HCEC 1CT (cell line): ENCODE measurements around the gene RIPK3.
"Not testable (repeated sequence)": the region's sequence is repeated elsewhere in the genome, so short reads cannot be mapped to it uniquely, and the experiment has no call there.

Experiments
- DNase-seq: peaks from one replicate; pipeline ENCODE4 v3.0.0-alpha.2; 2017

The RIPK3 gene

DNA sequence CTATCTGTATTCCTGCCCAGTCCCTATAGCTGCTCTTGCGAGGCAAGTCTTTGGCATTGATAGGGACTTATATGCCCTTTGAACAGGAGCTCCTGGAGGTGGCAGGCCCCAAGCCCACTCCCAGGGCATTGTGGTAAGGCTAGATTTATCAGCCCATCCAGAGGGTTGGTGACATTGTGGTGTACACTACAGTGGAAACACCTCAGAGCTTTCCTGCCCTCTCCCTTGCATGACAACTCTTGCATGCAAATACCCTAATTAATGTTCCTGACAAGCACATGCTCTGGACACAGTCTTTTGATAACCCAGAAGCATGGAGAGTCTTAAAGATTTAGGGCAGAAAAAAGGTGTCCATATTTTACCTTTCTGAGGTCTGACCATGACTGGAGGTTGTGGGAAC lies 815 bp upstream of the RIPK3 start:
- DNase-seq: no peak

DNA sequence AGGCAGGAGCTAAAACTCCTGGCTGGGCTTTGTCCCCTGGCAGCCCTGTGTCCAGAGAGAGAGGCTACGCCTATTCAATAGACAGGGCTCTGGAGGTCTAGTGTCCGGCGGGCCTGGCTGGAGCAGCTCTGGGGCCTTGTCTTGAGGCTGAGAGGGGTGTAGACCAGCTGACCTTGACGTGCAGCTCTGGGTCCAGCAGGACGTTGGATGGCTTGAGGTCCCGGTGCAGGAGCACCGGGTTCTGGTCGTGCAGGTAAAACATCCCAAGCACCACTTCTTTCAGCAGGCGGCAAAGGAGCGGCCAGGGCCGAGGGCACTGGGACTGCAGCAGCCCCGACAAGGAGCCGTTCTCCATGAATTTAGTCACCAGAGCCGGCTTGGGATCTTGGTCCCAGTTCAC lies 948 bp downstream of the RIPK3 start:
- no peak for DNase-seq

DNA sequence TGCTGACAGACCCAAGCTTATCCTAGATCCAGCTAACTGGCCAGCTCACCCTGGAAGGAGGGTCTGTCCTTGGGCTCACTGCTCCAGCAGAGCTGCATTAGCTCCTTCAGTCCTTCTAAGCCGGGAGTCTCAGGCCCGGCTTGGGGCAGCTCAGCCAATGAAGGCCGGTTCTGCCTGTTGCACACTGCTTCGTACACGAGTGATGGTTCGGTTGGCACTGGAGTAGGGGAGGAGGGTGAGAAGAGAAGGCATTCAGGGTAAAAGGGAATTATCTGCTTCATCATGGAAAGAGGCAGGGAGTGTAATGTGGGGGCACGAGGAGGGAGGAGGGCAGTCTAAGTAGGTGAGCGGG lies 2.0 kb downstream of the RIPK3 start:
- no peak for DNase-seq

DNA sequence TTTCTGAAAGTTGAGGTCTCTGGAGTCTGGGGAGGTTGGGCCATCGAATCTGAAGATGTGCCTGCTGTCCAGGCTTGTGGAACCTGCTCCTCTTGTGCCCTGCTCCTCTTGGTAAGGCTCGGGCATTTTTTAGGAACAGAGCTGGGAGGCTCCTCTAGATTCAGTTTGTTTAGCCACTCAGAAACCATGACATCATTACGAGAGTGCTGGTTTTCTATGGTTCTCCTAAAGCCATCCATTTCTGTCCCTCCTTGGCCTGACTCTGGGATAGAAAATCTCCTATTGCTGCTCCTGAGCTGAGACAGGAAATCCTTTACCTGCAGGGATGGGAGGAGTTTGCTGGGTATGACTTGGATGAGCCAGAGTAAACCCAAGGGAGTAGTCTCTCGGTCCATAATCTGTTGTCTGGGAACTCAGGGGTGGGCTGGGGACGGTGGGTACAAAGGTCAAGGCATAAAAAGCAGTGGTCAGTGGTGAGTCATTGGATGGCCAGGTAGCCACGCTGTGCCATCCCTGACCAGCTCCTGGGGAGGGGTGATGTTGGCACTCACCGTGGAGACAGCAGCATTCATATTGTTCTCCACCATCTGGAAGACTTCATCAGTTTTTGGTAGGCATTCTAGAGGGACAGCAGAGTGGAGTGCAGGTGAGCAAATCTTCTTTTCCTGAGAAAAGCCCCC lies 2.5 kb downstream of the RIPK3 start:
- DNase-seq: no peak

DNA sequence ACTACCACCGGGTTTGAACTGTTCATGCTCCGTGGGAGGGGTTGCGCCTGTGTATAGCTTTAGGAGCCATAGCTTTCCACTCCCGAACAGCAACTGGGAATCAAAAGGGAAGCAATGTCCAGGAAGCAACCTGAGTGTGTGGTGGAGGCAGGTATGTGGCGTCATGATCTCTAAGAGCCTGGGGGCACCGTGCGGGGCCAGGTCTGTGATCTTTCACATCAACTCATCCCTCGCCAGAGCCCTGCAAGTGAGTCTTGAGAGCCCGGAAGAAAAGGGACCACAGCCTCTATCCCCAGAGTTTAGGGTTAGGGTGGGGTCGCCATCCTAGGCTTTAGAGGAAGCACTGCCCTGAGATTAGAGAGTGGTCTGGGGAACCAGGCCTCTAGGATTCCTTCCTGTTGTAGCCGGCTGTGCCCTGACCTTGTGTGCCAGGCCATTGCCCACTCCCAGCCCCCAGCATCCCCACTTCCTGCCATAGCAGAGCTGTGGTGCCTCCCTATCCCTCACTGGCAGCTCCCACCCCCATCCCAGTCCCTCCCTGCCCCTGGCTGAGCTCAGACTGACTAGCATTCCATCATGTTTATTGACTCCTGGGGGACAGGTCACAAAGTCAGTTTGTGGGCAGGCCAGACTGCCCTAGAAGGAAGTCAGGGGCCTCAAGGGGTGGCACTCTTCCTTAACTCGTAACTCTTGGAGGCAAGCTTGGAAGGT lies 4.2 kb downstream of the RIPK3 start:
- DNase-seq: no peak

DNA sequence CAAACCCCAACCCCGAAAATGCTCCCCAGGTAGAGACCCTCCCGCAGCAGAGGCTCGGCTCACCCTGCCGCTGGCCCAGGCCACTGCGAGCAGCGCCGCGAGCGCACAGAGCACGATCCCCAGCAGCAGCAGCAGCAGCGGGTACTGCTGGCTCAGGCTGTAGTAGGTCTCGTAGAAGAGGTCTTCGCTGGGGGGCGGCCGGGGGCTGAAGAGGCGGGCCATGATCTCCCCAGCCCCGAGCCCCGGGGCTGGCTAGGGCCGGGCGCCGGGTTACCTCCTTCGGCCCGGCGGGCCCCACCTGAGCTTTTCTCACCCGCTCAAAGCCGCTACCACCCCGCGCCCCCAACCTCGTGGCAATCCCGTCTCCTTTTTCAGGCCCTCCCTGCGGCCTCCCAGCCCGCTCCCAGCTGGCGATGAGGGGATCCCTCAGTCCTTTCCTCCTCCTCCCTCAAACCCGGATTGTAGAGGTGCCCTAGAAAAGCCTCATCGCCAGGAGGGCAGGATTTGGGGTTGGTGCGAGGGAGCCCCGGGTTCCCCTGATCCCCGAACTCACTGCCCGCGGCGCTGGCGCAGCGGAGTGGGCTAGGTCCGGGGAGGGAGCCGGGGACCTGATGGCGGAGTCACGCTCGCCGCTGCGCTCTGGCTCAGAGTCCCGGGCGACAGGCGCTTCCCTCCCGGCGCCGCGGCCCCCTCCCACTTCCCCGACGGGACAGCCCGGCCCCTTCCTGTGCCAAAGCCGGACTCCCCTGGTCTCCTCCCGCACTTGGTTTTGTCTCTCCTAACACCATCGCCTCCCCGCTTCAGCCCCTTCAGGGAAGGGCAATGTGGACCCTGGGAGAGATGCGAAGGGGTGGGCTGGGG lies 5.1 kb downstream of the RIPK3 start, which contains the start of gene ADCY4:
ADCY4 (minus strand) TSS at position 641 of the 861 bp plus-strand sequence; CDS start at position 222, 419 bp downstream.
- no peak for DNase-seq

DNA sequence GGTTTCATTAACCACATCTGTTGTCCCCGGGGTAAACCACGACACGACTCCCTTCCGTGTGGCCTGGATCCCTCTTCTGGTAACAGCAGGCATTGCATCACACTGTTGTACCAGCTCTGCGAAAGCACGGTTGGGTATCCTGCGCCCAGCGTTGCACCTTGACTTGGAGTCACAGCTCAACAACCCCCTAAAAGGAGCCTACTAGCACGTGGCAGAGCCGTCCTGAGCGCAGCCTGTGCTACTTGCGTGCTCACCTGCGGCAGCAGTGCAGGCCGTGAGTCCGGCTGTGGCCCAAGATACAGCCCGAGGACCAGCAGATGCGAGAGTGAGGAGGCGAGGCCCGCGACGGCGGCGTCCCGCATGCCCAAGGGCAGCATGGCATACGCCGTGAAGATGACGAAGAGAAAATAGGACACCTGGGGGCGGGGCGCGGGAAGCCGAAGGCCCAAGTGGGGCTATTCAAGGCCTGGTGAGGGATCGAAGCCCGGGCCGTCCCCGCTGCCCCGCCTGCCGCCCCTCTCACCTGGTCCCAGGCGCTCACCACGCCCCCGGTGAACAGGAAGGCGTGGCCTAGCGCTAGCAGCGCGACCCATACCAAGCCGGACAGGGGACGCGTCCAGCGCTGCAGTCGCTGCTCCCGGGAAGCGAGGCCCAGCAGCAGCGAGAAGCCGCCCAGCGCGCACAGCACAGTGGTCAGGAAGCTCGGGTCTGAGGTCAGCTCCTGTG lies 7.4 kb downstream of the RIPK3 start:
- DNase-seq: peak; percentile 42

DNA sequence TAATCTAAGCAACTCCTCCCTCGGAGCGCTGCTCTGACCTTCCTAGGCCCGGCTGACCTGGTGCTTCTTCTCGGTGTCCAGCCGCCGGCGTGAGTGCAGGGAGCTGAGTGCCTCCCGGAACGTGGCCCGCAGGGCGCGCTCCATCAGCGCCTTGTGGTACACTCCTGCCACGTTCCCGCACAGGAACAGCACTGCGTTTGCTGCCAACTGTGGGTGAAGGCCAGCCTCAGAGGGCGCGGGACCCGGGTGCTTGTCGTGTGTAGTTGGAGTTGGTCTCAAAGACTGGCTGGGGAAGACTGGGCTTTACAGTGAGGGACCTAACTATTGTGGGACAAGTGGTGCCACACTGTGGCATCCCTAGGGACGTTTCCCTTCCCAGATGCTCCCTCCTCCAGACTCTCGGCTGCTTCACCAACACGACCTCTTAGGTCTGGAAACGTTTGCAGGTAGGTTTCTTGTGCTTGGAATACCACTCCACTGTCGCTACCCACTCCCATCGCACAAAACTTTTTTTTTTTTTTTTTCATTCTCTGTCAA lies 8.0 kb downstream of the RIPK3 start:
- DNase-seq: no peak

DNA sequence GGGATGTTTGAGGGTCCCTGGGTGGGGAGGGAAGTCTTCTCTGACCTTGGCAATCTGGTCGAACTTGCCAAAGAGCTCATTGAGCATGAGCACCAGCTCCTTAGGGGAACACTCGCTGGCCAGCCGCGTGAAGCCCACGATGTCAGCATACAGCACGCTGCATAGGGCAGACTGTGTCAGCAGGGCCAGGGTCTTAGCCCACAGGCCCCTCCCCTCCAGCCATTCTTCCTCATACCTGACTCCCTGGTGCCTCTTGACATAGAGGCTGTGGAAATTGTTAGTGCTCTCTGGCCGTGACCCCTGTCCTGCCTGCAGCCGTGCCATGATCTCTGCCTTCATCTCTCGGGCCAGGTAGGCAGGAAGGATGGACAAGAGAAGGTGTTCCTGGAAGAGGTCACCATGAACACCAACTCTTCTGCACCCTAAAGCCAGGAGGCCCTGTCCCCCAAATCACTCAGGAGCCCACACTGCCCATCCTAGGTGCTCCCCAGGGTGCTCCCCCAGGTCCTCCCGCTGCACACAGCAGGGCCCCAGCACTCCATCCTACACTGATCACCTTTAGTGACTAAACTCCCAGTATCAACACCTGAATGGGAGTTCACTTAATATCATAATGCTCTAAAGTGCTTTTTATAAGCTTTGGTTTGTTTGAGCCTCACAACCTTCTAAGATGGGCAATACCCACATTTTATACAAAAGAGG lies 8.7 kb downstream of the RIPK3 start:
- DNase-seq: no peak

DNA sequence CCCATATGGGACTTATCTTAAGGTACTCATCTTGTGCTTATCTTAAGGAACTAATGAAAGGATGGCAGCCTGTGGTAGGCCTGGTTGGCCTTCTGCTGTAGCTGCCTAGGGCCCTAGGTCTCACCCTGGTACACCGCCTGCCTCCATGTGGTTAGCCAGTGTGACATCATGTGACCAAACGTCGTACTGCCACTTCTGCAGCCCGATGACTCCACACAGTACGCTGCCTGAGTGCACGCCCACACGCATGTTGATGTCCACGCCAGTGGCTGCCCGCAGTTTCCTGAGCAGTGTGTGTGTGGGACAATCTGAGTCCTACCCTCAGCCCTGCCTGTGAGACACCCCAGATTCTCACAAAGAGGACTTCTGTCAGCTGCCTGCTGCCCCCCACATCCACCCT lies 10.1 kb downstream of the RIPK3 start:
- no peak for DNase-seq

DNA sequence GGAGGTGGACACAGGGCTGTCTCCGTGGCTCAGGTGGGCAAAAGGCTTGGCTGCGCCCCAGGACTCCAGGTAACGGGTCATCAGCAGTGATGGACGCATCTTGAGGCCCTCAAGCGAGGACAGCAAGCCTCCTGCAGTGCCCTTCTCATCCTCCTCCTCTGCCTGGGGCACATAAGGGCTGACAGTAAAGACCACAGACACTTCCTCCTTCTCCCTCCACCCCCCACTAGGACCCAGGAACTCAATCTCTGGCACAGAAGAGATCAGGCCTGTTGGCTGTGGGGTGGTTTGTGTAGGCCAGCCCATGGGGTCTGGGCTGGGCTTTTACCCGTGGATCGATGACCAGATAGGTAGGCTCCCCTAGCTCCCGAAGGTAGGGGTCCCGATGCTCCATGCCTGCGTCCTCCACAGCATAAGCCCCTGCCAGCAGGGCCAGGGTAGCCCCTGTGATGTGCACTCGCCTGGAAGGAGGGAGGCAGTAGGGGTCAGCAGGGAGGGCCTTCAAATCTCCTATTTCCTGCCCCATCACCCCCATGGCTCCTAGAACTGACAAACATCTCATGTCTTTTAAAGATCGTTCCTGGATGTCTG lies 10.6 kb downstream of the RIPK3 start:
- no peak for DNase-seq

DNA sequence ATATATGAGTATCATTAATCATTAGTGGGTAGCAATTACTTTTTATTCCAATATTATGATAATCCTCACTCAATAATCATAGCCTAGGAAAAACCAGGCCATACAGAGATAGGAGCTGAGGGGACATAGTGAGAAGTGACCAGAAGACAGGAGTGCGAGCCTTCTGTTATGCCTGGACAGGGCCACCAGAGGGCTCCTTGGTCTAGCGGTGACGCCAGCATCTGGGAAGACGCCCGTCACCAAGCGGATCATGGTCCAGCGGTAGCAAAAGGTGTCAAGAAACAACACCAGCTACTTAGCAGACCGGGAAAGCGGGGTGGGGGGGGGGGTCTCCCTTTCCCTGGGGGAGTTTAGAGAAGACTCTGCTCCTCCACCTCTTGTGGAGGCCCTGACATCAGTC lies 11.9 kb downstream of the RIPK3 start:
- not testable (repeated sequence) for DNase-seq

DNA sequence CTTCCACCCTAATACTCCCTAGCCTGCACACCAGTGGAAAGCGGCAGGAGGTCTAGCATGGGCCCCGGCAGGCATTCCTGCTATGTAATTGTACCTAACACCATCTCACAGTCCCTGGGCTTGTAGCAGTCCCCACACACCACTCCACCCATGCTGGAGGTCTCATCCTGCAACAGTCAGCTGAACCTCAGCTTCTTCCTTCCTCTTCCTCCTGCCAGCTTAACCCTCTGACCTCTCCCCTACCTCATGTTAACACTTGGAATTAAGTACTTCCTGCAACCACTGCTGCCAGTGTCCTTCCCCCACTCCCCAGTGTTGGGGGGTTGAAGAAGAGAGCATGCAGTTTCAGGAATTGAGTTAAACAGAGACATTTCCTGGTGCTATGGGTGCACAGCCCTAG lies 12.5 kb downstream of the RIPK3 start:
- DNase-seq: no peak

DNA sequence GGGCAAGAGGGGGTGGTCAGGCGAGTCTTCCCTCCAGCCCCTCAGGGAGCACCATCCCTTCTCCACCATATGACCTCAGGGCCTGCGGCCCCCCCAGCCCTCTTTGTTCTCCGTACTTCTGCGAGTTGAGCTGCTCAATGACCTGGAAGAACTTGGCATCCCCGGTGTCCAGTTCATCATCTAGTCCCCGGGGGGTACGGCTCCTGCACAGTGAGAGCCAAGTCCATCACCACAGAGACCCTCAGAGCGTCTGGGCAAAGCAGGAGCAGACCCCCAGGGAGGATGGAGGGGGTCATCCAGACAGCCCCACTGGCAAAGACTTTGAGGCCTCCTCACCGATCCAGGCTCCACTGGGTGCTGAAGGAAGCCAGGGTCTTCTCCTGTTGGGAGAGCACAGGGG lies 13.8 kb downstream of the RIPK3 start:
- no peak for DNase-seq

DNA sequence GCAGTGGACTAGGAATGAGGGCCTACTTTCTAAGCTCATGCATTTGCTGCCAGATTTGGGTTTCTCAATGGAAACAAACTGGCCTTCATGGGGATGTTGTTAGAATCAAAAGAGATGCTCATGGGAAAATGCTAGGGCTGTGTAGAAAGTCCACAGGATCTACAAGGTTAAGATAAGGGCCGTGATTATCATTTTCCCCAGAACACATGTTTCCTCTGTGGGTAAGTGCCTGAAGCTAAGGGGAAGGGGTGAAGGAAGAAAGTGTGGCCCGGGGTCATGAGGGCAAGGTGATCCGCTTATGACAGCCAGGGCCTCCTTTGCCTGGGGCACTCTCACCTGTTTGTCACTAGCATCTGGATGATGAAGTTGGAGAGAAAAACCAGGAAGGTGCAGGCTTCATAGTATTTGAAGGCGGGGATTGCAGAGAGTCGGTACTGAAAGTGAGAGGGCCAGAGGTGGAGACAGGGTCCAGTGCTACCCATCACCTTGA lies 14.7 kb downstream of the RIPK3 start:
- no peak for DNase-seq

DNA sequence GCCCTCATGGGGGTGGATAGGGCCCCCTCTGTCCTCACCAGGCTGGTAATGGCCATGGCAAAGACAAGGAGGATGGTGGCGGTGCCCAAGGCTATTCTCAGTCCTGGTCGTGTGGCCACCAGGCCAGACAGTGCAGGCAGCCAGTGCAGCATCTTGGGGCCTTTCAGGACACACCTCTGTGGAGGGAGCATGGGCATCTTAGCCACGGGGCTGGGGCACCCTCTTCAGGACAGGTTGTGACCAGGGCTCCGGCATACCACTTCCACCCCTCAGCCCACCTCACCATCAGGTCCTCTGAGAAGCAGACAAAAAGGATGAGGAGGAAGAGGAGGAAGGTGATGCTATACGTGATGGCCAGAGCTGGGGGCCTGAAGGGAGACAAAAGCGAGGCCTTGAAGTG lies 15.8 kb downstream of the RIPK3 start:
- no peak for DNase-seq

DNA sequence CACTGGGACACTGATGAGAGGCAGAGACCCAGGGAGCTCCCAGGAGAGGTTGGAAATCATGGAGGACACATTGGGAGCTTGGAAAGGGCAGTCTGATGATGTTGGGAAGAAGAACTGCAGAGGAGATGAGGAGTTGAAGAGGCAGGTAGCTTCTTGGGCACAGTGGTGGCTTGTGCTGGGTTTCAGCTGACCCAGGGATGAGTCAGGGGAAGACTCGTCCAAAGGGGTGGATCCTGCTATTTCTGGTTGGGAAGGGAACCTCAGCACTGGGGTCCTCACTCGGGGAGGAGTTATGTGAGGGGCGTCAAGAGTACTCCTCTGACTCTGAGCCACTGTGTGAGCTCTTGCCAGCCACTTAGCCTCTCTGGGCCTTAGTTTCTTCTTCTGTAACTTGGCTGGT lies 16.4 kb downstream of the RIPK3 start:
- DNase-seq: no peak

DNA sequence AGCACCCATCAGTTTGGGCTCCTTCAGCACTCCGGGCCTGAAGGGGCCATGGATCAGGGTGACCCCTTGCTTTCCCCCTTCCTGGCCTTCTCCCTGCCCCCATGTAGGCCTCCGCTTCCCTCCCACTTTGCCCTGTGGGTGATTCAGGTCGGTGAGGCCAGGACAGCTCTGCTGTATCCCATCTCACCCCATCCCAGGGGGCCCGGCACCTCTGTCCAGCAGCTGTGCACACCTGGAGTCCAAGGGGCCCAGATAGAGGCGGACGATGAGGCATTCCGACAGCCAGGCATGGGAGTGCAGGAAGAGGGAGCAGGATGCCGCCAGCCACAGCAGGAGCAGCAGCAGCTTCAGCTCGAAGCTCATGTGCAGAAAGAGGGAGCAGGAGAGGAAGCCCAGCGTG lies 17.1 kb downstream of the RIPK3 start:
- DNase-seq: no peak

DNA sequence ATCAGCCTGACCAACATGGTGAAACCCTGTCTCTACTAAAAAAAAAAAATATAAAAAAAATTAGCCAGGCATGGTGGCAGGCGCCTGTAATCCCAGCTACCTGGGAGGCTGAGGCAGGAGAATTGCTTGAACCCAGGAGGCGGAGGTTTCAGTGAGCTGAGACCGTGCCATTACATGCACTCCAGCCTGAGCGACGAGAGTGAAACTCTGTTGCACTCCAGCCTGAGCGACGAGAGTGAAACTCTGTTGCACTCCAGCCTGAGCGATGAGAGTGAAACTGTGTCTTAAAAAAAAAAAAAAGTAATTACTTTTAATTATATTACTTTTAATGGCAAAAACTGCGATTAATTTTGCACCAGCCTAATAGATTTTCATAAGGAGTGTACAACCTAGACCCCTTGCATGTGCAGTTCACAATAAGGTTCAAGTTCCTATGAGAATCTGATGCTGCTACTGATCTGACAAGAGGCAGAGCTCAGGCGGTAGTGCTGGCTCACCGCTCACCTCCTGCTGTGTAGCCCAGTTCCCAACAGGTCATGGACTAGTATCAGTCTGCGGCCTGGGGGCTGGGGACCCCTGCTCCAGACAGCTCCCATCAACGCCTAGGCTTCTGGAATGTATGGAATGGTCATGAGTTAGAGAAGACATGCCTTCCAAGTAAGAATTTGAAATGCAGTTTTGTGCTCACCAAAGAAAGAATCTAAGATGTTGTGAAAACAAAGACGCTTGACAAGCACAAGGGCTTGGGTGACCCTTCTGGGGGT lies 18.4 kb downstream of the RIPK3 start:
- DNase-seq: no peak

DNA sequence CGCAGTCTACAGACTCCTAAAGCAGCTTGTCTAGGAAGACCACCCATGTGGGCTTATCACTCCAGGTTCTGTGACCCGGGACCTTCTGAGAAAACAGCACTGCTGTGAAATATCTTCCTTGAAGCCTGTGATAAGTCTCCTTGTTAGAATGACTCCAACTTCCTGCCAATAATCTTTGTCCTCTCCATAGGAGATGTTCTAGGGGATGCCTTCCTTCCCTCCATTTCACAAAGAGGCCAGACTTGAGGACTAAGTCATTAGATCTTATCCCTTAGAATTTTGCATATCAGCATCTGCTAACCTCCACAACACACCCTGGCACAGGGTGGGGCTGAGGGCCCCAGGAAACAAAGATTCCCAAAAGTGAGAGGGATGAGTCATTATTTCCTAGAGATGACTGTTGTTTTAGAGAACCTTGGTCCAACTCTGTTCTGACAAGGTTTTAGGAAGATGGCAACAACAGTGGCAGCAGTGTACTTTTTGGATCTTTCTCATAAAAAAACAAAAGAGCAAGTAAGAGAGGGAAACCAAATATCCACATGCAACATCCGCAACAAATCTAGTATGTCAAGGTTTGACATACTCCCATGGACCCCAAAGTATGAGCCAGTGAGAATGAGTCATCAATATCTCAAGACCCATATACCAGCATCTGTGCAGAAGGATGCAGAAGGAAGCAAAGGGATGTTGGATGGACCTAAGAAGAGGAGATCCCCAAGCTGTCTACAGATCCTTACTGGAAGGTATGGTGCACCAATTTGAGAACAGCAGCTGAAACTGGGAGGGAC lies 22.5 kb downstream of the RIPK3 start:
- peak; percentile 39 for DNase-seq
